GM06990 (cell line): ENCODE results near the gene INPPL1.

Experiments used
- DNase-seq: peaks from one replicate; pipeline ENCODE4 v3.0.0-alpha.2; 2011; ENCODE audit not compliant: insufficient read length; ENCODE audit errors: extremely low read depth
- H3K27me3 ChIP-seq: replicated peaks from 2 replicates; pipeline ENCODE4 v1.6.0; 2011; ENCODE audit warnings: low read length; ENCODE audit not compliant: control insufficient read depth, insufficient read depth
- H3K36me3 ChIP-seq: 2 replicates; pipeline ENCODE4 v1.5.1; 2011; ENCODE audit warnings: low read length; ENCODE audit not compliant: control insufficient read depth, insufficient read depth
- H3K4me3 ChIP-seq: replicated peaks from 2 replicates; pipeline ENCODE4 v1.5.1; 2011; ENCODE audit warnings: low read depth, mild to moderate bottlenecking, control low read depth, low read length
- TF ChIP-seq, protein P1 (sequence below): IDR thresholded peaks from 2 replicates; pipeline ENCODE4 v1.5.1; 2011; ENCODE audit warnings: low read length, control low read depth, mild to moderate bottlenecking, inconsistent platforms; ENCODE audit not compliant: insufficient read depth, poor library complexity, severe bottlenecking

Gene INPPL1

DNA sequence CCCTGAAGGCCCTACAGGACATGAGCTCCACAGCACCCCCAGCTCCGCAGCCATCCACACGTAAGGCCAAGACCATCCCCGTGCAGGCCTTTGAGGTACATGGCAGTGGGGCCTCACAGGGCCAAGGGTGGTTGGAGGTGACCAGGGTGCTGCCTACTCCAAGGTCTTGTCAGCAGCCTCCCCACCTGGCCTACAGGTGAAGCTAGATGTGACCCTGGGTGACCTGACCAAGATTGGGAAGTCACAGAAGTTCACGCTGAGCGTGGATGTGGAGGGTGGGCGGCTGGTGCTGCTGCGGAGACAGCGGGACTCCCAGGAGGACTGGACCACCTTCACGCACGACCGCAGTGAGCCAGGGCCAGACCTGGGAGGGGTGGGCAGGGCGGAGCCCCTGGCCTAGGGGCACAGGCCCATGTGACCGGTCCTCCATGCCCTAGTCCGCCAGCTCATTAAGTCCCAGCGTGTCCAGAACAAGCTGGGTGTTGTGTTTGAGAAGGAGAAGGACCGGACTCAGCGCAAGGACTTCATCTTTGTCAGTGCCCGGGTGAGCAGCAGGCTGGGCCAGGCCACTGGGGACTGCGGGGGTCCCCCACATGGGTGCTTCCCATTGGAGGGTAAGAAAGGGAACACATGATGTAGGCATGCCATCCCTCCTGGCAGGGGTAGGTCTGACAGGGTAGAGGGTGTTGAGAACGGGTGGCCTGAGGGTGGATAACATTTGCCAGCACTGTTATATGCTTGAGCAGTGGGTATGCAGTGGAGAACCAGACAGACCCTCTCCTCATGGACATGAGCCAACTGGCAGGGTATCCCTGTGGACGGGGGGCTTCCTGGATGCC is 5.6 kb downstream of the INPPL1 start:
- peaks cover 52% of the 10 kb centered on the region for H3K36me3 ChIP-seq
- TF ChIP-seq, protein P1, sequence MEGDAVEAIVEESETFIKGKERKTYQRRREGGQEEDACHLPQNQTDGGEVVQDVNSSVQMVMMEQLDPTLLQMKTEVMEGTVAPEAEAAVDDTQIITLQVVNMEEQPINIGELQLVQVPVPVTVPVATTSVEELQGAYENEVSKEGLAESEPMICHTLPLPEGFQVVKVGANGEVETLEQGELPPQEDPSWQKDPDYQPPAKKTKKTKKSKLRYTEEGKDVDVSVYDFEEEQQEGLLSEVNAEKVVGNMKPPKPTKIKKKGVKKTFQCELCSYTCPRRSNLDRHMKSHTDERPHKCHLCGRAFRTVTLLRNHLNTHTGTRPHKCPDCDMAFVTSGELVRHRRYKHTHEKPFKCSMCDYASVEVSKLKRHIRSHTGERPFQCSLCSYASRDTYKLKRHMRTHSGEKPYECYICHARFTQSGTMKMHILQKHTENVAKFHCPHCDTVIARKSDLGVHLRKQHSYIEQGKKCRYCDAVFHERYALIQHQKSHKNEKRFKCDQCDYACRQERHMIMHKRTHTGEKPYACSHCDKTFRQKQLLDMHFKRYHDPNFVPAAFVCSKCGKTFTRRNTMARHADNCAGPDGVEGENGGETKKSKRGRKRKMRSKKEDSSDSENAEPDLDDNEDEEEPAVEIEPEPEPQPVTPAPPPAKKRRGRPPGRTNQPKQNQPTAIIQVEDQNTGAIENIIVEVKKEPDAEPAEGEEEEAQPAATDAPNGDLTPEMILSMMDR: no peak

DNA sequence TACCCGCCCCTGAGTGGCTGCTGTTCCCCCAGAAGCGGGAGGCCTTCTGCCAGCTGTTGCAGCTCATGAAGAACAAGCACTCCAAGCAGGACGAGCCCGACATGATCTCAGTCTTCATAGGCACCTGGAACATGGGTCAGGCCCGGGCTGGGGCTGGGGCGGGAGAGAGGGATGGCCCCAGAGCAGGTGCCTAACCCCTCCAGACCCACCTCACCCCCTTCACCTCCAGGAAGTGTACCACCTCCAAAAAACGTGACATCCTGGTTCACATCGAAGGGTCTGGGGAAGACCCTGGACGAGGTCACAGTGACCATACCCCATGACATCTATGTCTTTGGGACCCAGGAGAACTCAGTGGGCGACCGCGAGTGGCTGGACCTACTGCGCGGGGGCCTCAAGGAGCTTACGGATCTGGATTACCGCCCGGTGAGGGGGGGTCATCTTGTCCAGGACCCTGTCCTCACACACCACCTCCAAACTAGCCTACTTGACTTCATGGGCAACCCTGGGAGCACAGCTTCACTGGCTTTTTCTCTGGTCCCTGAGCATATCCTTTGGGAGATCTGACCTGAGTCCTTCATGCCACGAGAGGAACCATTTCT is 6.3 kb downstream of the INPPL1 start:
- TF ChIP-seq, protein P1: no peak
- no peak for DNase-seq
- peaks cover 57% of the 10 kb centered on the region for H3K36me3 ChIP-seq

More for the DNA sequence above, 5.6 kb downstream of the INPPL1 start:
- H3K4me3 ChIP-seq: no peak overlapping the region
- no peak for DNase-seq
- H3K27me3 ChIP-seq: no peaks in the 10 kb centered on the region

DNA sequence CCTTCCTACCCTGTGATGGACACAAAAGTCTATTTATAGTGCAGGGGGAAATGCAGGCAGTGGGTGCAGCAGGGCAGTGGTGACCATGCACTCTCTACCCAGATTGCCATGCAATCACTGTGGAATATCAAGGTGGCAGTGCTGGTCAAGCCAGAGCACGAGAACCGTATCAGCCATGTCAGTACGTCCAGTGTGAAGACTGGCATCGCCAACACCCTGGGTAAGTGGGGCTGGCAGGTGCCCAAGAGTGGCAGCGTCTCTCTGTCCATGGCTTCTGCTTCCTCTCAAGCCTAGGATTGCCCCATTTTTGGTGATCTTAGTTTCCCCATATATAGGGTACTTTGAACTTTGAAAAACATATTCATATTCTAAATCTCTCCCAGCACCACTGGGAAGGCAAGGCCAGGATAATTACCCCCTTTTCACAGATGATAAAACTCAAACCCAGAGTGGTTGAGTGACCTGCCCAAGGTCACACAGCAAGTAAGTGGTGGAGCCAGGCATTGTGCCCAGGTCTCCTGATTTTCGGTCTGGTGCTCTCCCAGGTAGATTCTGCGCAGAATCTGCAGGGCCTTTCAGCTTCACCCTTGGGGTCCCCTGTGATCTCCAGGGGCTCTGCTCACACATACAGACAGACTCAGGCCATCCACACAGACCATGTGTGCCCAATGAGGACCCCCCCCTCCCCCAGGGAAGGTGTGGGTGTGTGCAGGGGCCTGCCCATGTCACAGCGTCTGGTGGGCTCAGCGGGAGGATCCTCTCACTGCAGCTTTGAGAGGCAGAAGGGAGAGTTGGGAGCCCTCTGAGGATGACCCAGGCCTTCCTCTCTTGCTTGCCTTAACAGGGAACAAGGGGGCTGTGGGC is 7.1 kb downstream of the INPPL1 start:
- H3K36me3 ChIP-seq: peaks cover 57% of the 10 kb centered on the region
- no peak for DNase-seq
- H3K4me3 ChIP-seq: no peak overlapping the region
- no peaks in the 10 kb centered on the region for H3K27me3 ChIP-seq
- TF ChIP-seq, protein P1: no peak

More for the DNA sequence above, 6.3 kb downstream of the INPPL1 start:
- Histone ChIP-seq H3K27me3 (no peaks in the 10 kb centered on the region), H3K4me3 (no peak overlapping the region)

DNA sequence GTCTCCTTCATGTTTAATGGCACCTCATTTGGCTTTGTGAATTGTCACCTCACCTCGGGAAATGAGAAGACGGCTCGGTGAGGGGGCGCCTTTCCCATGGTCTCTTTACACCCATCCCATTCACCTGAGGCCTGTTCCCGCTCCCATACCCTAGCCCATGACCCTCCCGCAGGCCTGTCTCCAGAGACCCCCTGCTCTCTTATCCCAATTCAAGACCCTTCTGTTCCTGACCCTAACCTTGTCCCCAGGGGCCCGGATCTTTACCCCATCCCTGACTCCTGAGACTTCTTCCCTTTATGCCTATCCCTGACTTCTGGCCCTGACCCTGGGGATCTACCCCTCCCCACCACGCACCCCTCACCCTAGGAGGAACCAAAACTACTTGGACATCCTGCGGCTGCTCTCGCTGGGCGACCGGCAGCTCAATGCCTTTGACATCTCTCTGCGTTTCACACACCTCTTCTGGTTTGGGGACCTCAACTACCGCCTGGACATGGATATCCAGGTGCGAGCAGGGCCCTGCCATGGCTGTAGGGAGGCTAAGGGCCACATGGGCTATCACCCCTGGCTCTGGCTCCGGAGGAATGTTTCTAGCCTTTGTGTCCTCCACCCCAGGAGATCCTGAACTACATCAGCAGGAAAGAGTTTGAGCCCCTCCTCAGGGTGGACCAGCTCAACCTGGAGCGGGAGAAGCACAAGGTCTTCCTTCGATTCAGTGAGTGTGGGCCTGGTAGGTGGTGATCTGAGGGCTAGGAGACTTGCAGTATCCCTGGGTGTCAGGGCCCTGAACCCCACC is 7.9 kb downstream of the INPPL1 start:
- Histone ChIP-seq H3K27me3 (no peaks in the 10 kb centered on the region), H3K36me3 (peaks cover 62% of the 10 kb centered on the region), H3K4me3 (no peak overlapping the region)
- TF ChIP-seq, protein P1: no peak
- no peak for DNase-seq
